Activated B cell treated with CpG ODN at 0.5 μM for 24 hours (primary cell): ENCODE results near the gene MMP15. TPM values are rescaled to one million over a fixed set of nuclear protein-coding genes. Genes with fewer than 3 reads are reported as not detected.
"Not testable (repeated sequence)": the region's sequence is repeated elsewhere in the genome, so short reads cannot be mapped to it uniquely, and the experiment has no call there.

Experiments
- ATAC-seq: fragments of 200-7000 bp; cut with Tn5 transposase; one replicate; pipeline ENCODE4 v1.10.0; 2021; ENCODE audit warnings: low read depth, mild to moderate bottlenecking, moderate library complexity
- CTCF ChIA-PET: fragments of 350-600 bp; sonication (Branson Sonifier 250); formaldehyde crosslinking; loops from one replicate; lab custom pipeline; 2021; ENCODE audit warnings: antibody characterized with exemption; lab: Charles Lee
- POLR2A ChIA-PET: fragments of 350-600 bp; sonication (Branson Sonifier 250); formaldehyde crosslinking; loops from one replicate; lab custom pipeline; 2021; ENCODE audit warnings: antibody characterized with exemption; lab: Charles Lee
- DNase-seq: peaks from one replicate; pipeline ENCODE4 v3.0.0; 2022
- H3K27ac Mint-ChIP-seq: one replicate; pipeline ENCODE4 v1.8.0; 2020; ENCODE audit warnings: mixed read lengths
- H3K27me3 Mint-ChIP-seq: one replicate; pipeline ENCODE4 v1.8.0; 2021; ENCODE audit warnings: mixed read lengths
- H3K36me3 Mint-ChIP-seq: one replicate; pipeline ENCODE4 v1.8.0; 2021; ENCODE audit warnings: low read depth, mixed read lengths
- H3K4me1 Mint-ChIP-seq: one replicate; pipeline ENCODE4 v1.8.0; 2021; ENCODE audit warnings: mixed read lengths
- H3K4me3 Mint-ChIP-seq: one replicate; pipeline ENCODE4 v1.8.0; 2020; ENCODE audit warnings: mild to moderate bottlenecking, mixed read lengths
- H3K9me3 Mint-ChIP-seq: one replicate; pipeline ENCODE4 v1.8.0; 2020; ENCODE audit warnings: mixed read lengths
- CTCF ChIP-seq: fragments of 200-600 bp; IDR thresholded peaks from one replicate; pipeline ENCODE4 v1.8.0; 2022; ENCODE audit warnings: antibody characterized with exemption, mild to moderate bottlenecking
- intact Hi-C: fragments of 100-400 bp; cut with micrococcal nuclease; formaldehyde crosslinking; loops from one replicate; pipeline ENCODE4 v1.15.1; 2024
- total RNA-seq: library from RNA; stranded (reverse); gene quantifications from 2 replicates; pipeline ENCODE4 v1.2.3, GENCODE V29; 2022

Gene MMP15
- total RNA-seq, 1 donor from 2014 or later, result 0.60 TPM

- ChIA-PET POLR2A (no interaction called here), CTCF (no interaction called here)
- intact Hi-C loops, result no loop called here
- Mint-ChIP-seq H3K4me3 (no peak overlapping the region), H3K27ac (no peak overlapping the region), H3K4me1 (no peaks in the 10 kb centered on the region), H3K36me3 (no peaks in the 10 kb centered on the region), H3K27me3 (peaks cover 3% of the 10 kb centered on the region), H3K9me3 (peaks cover 14% of the 10 kb centered on the region)
- ATAC-seq (no peak), DNase-seq (no peak)
- no peak for TF ChIP-seq CTCF
Observed at GRCh38 chr16:58074657-58075056, 49.1 kb downstream of the MMP15 start.

GRCh38 chr16:58076514-58076913, 51.0 kb downstream of the MMP15 start:
- ChIA-PET POLR2A (no interaction called here), CTCF (no interaction called here)
- TF ChIP-seq CTCF, result no peak
- Mint-ChIP-seq H3K4me3 (no peak overlapping the region), H3K27ac (no peak overlapping the region), H3K4me1 (no peaks in the 10 kb centered on the region), H3K27me3 (peaks cover 3% of the 10 kb centered on the region), H3K36me3 (no peaks in the 10 kb centered on the region), H3K9me3 (peaks cover 14% of the 10 kb centered on the region)
- intact Hi-C loops, result no loop called here
- DNase-seq (no peak), ATAC-seq (no peak)

- peaks cover 6% of the 10 kb centered on the region for H3K9me3 Mint-ChIP-seq
- intact Hi-C loops, result no loop called here
- CTCF ChIA-PET, result no interaction called here
- peaks cover 3% of the 10 kb centered on the region for H3K27me3 Mint-ChIP-seq
- POLR2A ChIA-PET, result no interaction called here
- TF ChIP-seq CTCF, result no peak
- no peaks in the 10 kb centered on the region for H3K4me1 Mint-ChIP-seq
- ATAC-seq (no peak), DNase-seq (no peak)
- no peak overlapping the region for H3K4me3 Mint-ChIP-seq
- no peak overlapping the region for H3K27ac Mint-ChIP-seq
- H3K36me3 Mint-ChIP-seq, result no peaks in the 10 kb centered on the region
Observed at GRCh38 chr16:58077796-58078195, 52.2 kb downstream of the MMP15 start.

GRCh38 chr16:58080657-58081056, 55.1 kb downstream of the MMP15 start:
- H3K4me1 Mint-ChIP-seq, H3K4me3 Mint-ChIP-seq, intact Hi-C loops, POLR2A ChIA-PET, H3K27ac Mint-ChIP-seq, H3K9me3 Mint-ChIP-seq, ATAC-seq, DNase-seq, CTCF ChIA-PET, H3K36me3 Mint-ChIP-seq, H3K27me3 Mint-ChIP-seq: not testable (repeated sequence)

GRCh38 chr16:58082381-58082780, 56.8 kb downstream of the MMP15 start:
- POLR2A ChIA-PET, result no interaction called here
- no peaks in the 10 kb centered on the region for H3K9me3 Mint-ChIP-seq
- H3K4me1 Mint-ChIP-seq, result no peaks in the 10 kb centered on the region
- H3K27me3 Mint-ChIP-seq, result peaks cover 1% of the 10 kb centered on the region
- no peak for DNase-seq
- no peak for ATAC-seq
- H3K36me3 Mint-ChIP-seq, result no peaks in the 10 kb centered on the region
- no peak overlapping the region for H3K27ac Mint-ChIP-seq
- no peak overlapping the region for H3K4me3 Mint-ChIP-seq
- CTCF ChIA-PET, result no interaction called here
- no peak for TF ChIP-seq CTCF
- intact Hi-C loops, result no loop called here

GRCh38 chr16:58084635-58085034, 59.1 kb downstream of the MMP15 start:
- no peaks in the 10 kb centered on the region for H3K36me3 Mint-ChIP-seq
- no peak overlapping the region for H3K27ac Mint-ChIP-seq
- ChIA-PET POLR2A (no interaction called here), CTCF (no interaction called here)
- no peaks in the 10 kb centered on the region for H3K4me1 Mint-ChIP-seq
- H3K27me3 Mint-ChIP-seq, result no peaks in the 10 kb centered on the region
- intact Hi-C loops, result no loop called here
- H3K9me3 Mint-ChIP-seq, result no peaks in the 10 kb centered on the region
- no peak for ATAC-seq
- no peak for TF ChIP-seq CTCF
- H3K4me3 Mint-ChIP-seq, result no peak overlapping the region
- no peak for DNase-seq
